Measurements from ENCODE around the gene PCDHA8.
"Not testable (repeated sequence)": the region's sequence is repeated elsewhere in the genome, so short reads cannot be mapped to it uniquely, and the experiment has no call there.

The PCDHA8 gene

GRCh38 chr5:140870221-140871201 is 29.5 kb downstream of the PCDHA8 start:
- DNase-seq (ENCODE audit: low read depth): no peak

GRCh38 chr5:140875085-140876065 is 34.4 kb downstream of the PCDHA8 start, which contains the start of gene PCDHA12:
Gene PCDHA12, plus strand, starts transcription at chr5:140875308. Its CDS starts 165 bp downstream, at chr5:140875473.
- no peak for DNase-seq (ENCODE audit: low read depth)

GRCh38 chr5:140876541-140877261 is 35.7 kb downstream of the PCDHA8 start:
- not testable (repeated sequence) for DNase-seq (ENCODE audit: low read depth)

GRCh38 chr5:140877262-140877581 is 36.2 kb downstream of the PCDHA8 start:
- no peak for DNase-seq (ENCODE audit: low read depth)

GRCh38 chr5:140881889-140882590 is 41.1 kb downstream of the PCDHA8 start, which contains the start of gene PCDHA13:
Gene PCDHA13, plus strand, starts transcription at chr5:140882124. Its CDS starts 145 bp downstream, at chr5:140882269.
- DNase-seq (ENCODE audit: low read depth): no peak

- no peak for DNase-seq (ENCODE audit: low read depth)
Observed at GRCh38 chr5:140882591-140882899, 41.6 kb downstream of the PCDHA8 start.

GRCh38 chr5:140883373-140883772 is 42.4 kb downstream of the PCDHA8 start:
- DNase-seq (ENCODE audit: low read depth): no peak

GRCh38 chr5:140883927-140884697 is 43.1 kb downstream of the PCDHA8 start:
- DNase-seq (ENCODE audit: low read depth): no peak
